SK-N-SH (cell line): ENCODE measurements around the gene HPCAL1.

Experiments
- EP300 ChIP-seq, 2 experiments: IDR thresholded peaks; 2 replicates each; pipeline versions ENCODE4 v1.4.0 to v1.6.1; 2012; ENCODE audit warnings: borderline replicate concordance in 1 of 2, low read depth in 1 of 2, low read length in 1 of 2
- EZH2phosphoT487 ChIP-seq: fragments of 200-600 bp; sonication (generic); IDR thresholded peaks from 2 replicates; pipeline ENCODE4 v1.6.1; 2017; ENCODE audit warnings: low read depth, mixed run types, mild to moderate bottlenecking, antibody characterized with exemption, moderate library complexity, borderline replicate concordance
- FOXJ3 ChIP-seq: sonication (generic); formaldehyde crosslinking; IDR thresholded peaks from 2 replicates; pipeline ENCODE4 v1.5.1; 2020; ENCODE audit warnings: mild to moderate bottlenecking, missing genetic modification reagents
- FOXM1 ChIP-seq: IDR thresholded peaks from 2 replicates; pipeline ENCODE4 v1.4.0; 2012; ENCODE audit warnings: low read depth, mild to moderate bottlenecking
- GABPA ChIP-seq: IDR thresholded peaks from 2 replicates; pipeline ENCODE4 v1.4.0; 2012; ENCODE audit warnings: low read depth, mild to moderate bottlenecking
- MEF2A ChIP-seq: IDR thresholded peaks from 2 replicates; pipeline ENCODE4 v1.4.0; 2012; ENCODE audit warnings: low read depth, borderline replicate concordance
- POLR2AphosphoS5 ChIP-seq: IDR thresholded peaks from 2 replicates; pipeline ENCODE4 v1.6.1; 2012; ENCODE audit warnings: low read depth, low read length
- RAD21 ChIP-seq: IDR thresholded peaks from 2 replicates; pipeline ENCODE4 v1.6.1; 2012; ENCODE audit warnings: mild to moderate bottlenecking, low read length
- RFX5 ChIP-seq: IDR thresholded peaks from 2 replicates; pipeline ENCODE4 v1.6.1; 2012; ENCODE audit warnings: mild to moderate bottlenecking, improper control_type of control experiment, low read length
- SIN3A ChIP-seq: IDR thresholded peaks from 2 replicates; pipeline ENCODE4 v1.6.1; 2012; ENCODE audit warnings: low read depth, mild to moderate bottlenecking, low read length, moderate library complexity, borderline replicate concordance
- YY1 ChIP-seq: IDR thresholded peaks from 2 replicates; pipeline ENCODE4 v1.4.0; 2012; ENCODE audit warnings: low read depth, mild to moderate bottlenecking
- TF ChIP-seq, protein P1 (sequence below): IDR thresholded peaks from 2 replicates; pipeline ENCODE4; 2012
- TF ChIP-seq, protein P2 (sequence below): fragments of 200-600 bp; sonication (generic); IDR thresholded peaks from 2 replicates; pipeline ENCODE4 v1.6.1; 2017; ENCODE audit warnings: antibody characterized with exemption, mild to moderate bottlenecking, moderate library complexity
- TF ChIP-seq, protein P3 (sequence below): fragments of 150-350 bp; IDR thresholded peaks from 2 replicates; pipeline ENCODE4 v1.6.1; 2017; ENCODE audit warnings: antibody characterized with exemption, low read length, low read depth, borderline replicate concordance

DNA sequence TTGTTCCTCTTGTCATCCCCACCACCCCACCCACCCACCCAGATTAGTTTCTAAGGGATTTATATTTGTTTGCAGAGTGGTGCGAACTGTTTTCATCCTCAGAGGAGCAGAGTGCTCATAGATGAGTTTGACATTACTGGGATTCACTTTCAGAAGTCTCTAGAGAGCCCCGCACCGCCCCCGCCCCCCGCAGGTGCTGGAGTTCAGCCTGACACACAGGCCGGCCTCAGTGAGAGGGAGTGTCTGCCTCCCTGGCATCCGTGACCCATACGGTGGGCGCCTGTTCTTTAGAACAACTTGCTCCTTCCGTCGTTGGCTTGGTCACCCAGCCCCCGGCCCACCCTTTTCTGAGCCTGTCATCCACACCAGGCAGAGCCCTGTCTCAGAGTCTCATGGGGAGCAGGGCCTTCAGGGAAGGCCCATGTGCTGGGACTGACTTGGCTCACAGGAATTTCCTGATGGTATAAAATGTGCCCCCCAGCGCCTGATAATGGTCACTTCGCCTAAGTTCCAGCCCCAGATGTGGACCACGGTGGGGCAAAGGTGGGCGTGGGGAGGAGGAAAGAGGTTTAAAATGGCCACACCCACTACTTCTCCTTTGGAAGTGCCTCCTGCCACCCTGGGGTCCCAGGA, 44.3 kb downstream of the HPCAL1 start:
- TF ChIP-seq, protein P1, sequence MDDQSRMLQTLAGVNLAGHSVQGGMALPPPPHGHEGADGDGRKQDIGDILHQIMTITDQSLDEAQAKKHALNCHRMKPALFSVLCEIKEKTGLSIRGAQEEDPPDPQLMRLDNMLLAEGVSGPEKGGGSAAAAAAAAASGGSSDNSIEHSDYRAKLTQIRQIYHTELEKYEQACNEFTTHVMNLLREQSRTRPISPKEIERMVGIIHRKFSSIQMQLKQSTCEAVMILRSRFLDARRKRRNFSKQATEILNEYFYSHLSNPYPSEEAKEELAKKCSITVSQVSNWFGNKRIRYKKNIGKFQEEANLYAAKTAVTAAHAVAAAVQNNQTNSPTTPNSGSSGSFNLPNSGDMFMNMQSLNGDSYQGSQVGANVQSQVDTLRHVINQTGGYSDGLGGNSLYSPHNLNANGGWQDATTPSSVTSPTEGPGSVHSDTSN = no peak
- no peak for TF ChIP-seq GABPA
- TF ChIP-seq, protein P2, sequence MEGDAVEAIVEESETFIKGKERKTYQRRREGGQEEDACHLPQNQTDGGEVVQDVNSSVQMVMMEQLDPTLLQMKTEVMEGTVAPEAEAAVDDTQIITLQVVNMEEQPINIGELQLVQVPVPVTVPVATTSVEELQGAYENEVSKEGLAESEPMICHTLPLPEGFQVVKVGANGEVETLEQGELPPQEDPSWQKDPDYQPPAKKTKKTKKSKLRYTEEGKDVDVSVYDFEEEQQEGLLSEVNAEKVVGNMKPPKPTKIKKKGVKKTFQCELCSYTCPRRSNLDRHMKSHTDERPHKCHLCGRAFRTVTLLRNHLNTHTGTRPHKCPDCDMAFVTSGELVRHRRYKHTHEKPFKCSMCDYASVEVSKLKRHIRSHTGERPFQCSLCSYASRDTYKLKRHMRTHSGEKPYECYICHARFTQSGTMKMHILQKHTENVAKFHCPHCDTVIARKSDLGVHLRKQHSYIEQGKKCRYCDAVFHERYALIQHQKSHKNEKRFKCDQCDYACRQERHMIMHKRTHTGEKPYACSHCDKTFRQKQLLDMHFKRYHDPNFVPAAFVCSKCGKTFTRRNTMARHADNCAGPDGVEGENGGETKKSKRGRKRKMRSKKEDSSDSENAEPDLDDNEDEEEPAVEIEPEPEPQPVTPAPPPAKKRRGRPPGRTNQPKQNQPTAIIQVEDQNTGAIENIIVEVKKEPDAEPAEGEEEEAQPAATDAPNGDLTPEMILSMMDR = no peak
- no peak for TF ChIP-seq POLR2AphosphoS5
- no peak for TF ChIP-seq YY1
- TF ChIP-seq EP300 (IDR thresholded peaks at IDR 0.05; ENCODE audit: borderline replicate concordance in 1 of 2, low read depth in 1 of 2, low read length in 1 of 2) = no peak
- TF ChIP-seq, protein P3, sequence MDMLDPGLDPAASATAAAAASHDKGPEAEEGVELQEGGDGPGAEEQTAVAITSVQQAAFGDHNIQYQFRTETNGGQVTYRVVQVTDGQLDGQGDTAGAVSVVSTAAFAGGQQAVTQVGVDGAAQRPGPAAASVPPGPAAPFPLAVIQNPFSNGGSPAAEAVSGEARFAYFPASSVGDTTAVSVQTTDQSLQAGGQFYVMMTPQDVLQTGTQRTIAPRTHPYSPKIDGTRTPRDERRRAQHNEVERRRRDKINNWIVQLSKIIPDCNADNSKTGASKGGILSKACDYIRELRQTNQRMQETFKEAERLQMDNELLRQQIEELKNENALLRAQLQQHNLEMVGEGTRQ = no peak
- TF ChIP-seq SIN3A = no peak
- no peak for TF ChIP-seq FOXJ3 (CRISPR knock-in tag)
- no peak for TF ChIP-seq RAD21
- no peak for TF ChIP-seq EZH2phosphoT487
- no peak for TF ChIP-seq MEF2A
- TF ChIP-seq RFX5 = no peak
- TF ChIP-seq FOXM1 = no peak
